ENCODE results near the gene CSKMT. TPM values are rescaled to one million over a fixed set of nuclear protein-coding genes. Genes with fewer than 3 reads are reported as not detected.
"Not testable (repeated sequence)": the region's sequence is repeated elsewhere in the genome, so short reads cannot be mapped to it uniquely, and the experiment has no call there.

The CSKMT gene, protein sequence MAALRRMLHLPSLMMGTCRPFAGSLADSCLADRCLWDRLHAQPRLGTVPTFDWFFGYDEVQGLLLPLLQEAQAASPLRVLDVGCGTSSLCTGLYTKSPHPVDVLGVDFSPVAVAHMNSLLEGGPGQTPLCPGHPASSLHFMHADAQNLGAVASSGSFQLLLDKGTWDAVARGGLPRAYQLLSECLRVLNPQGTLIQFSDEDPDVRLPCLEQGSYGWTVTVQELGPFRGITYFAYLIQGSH
- total RNA-seq (2014; rRNA removed; shearing (Covaris generic)): 8.5 and 10.4 TPM in 2 replicates

GRCh38 chr11:62665075-62665598 lies at the start of gene CSKMT, which contains the start of gene C11orf98:
TSS of gene CSKMT (plus strand) at chr11:62665312. CDS start at chr11:62665880, 568 bp downstream.
TSS of gene C11orf98 (minus strand) at chr11:62665210. CDS start at chr11:62665169, 41 bp downstream.
- peaks cover 31% of the 10 kb centered on the region for H3K36me3 ChIP-seq
- DNase-seq: peak; percentile 94

DNA sequence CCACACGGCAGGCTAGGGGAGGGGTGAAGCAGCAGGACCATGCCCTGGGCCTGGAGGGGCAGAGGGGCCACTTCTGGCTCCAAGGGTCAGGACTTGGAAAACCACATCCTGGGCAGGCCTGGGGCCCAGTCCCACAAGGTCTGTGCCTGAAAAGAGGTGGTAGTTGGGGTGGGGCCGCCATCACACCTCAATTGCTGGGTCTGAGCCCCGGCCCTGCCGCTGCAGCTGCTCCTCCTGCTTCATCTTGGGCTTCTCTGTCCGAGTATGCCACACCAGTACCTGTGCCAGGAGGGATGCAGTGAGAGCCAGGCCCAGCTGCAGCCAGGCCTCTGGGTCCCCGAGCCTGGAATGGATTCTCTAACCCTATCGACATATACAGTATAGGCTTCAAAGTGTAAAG lies 49.6 kb upstream of the CSKMT start:
- no peaks in the 10 kb centered on the region for H3K4me1 ChIP-seq
- DNase-seq: no peak
- H3K9me3 ChIP-seq (replicated peaks): no peaks in the 10 kb centered on the region
- H3K27me3 ChIP-seq: no peaks in the 10 kb centered on the region
- H3K4me3 ChIP-seq: no peak overlapping the region
- no peak overlapping the region for H3K27ac ChIP-seq
- H3K36me3 ChIP-seq: no peaks in the 10 kb centered on the region

More at GRCh38 chr11:62665075-62665598, at the start of gene CSKMT, which contains the start of gene C11orf98:
- peak within 1 kb of the TSS; percentile 63 for H3K27ac ChIP-seq
- H3K27me3 ChIP-seq: no peaks in the 10 kb centered on the region
- peak within 1 kb of the TSS; percentile 79 for H3K4me3 ChIP-seq
- H3K4me1 ChIP-seq: peaks cover 4% of the 10 kb centered on the region; the same call in 1 of the 2 replicates
- H3K9me3 ChIP-seq (replicated peaks): no peaks in the 10 kb centered on the region

- not testable (repeated sequence) for DNase-seq; H3K4me1 ChIP-seq; H3K27ac ChIP-seq; H3K4me3 ChIP-seq; H3K9me3 ChIP-seq (replicated peaks); H3K36me3 ChIP-seq; H3K27me3 ChIP-seq
Observed at GRCh38 chr11:62616957-62617356, 48.2 kb upstream of the CSKMT start.

- Histone ChIP-seq H3K27me3 (no peaks in the 10 kb centered on the region), H3K27ac (peak overlapping the region; percentile 51), H3K4me1 (peaks cover 5% of the 10 kb centered on the region), H3K4me3 (peak overlapping the region; percentile 69), H3K36me3 (peaks cover 8% of the 10 kb centered on the region), H3K9me3 (replicated peaks) (no peaks in the 10 kb centered on the region)
- no peak for DNase-seq
Observed at GRCh38 chr11:62621027-62621566, 44.0 kb upstream of the CSKMT start.

DNA sequence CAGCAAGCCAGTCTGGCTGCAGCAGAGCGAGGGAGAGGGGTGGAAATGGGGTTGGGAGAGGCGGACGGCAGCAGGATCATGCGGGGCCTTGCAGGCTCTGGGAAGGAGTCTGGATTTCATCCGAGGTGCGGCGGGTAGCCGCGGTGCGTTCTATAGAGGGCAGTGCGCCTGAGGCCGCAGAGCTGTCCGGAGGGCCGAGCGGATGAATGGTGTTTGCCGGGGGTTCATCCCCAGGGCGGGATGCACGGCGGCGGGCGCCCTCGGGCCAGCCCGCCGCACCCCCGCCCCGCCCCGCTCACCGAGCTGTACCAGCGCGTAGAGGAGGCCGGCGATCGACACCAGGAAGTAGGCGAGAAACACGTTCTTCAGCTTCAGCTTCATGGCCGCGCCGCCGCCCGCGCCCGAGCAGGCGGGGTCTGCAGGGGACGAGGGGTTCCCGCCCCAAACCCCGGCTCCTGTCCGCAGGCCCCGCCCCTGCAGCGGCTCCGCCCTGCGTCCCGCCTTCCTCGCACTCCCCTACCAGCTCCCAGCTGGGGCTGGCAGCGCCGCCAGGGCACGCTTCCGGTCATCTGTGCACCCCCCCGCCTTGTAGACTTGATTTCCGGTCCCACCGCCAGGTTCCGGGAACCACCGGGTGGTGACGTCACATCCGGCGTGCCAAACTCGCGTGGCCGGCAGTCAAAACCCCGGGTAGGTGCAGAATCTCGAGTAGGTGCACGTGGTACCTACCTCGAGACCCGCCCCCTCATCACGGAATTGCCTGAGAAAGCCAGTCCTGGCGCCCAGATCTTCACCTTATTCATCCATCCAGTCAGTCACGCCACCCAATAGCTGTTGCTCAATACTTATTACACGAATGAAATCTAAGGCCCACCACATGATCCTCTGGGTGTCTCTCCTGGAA lies 43.3 kb upstream of the CSKMT start, which contains the start of gene B3GAT3:
TSS of gene B3GAT3 (minus strand) at position 420 of the 904 bp plus-strand sequence. CDS start at position 381, 39 bp downstream.
- H3K36me3 ChIP-seq: peaks cover 16% of the 10 kb centered on the region
- peak within 1 kb of the TSS; percentile 69 for H3K4me3 ChIP-seq
- H3K4me1 ChIP-seq: peaks cover 5% of the 10 kb centered on the region
- H3K9me3 ChIP-seq (replicated peaks): no peaks in the 10 kb centered on the region
- peak; percentile 98 to 99 for DNase-seq
- H3K27ac ChIP-seq: peak within 1 kb of the TSS; percentile 51
- H3K27me3 ChIP-seq: no peaks in the 10 kb centered on the region

GRCh38 chr11:62622476-62623089 lies 42.5 kb upstream of the CSKMT start:
- Histone ChIP-seq H3K36me3 (peaks cover 23% of the 10 kb centered on the region), H3K9me3 (replicated peaks) (no peaks in the 10 kb centered on the region), H3K27ac (peak overlapping the region; percentile 51), H3K4me3 (peak overlapping the region; percentile 69), H3K4me1 (peaks cover 5% of the 10 kb centered on the region), H3K27me3 (no peaks in the 10 kb centered on the region)
- DNase-seq: no peak

DNA sequence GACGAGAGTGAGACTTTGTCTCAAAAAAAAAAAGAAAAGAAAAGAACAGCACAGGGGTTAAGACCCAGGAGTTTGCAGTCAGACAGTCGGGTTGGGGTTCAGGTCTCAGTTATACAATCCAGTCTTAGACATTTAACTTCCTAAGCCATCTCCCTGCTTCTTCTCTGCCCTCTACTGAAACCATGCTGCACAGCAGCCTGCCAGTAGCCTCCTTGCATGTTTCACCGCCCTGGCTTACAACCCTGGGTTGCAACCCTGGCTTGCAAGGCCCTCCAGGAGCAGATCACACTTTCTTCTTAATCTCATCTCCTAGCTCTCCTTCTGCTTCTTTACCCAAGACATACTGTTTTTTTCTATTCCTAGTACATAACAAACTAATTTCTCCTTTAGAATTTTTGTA lies 37.4 kb upstream of the CSKMT start:
- no peak for DNase-seq
- Histone ChIP-seq H3K4me1 (no peaks in the 10 kb centered on the region), H3K27ac (no peak overlapping the region), H3K36me3 (peaks cover 70% of the 10 kb centered on the region), H3K27me3 (no peaks in the 10 kb centered on the region), H3K9me3 (replicated peaks) (no peaks in the 10 kb centered on the region), H3K4me3 (no peak overlapping the region)

GRCh38 chr11:62632492-62632891 lies 32.6 kb upstream of the CSKMT start:
- H3K9me3 ChIP-seq (replicated peaks): no peaks in the 10 kb centered on the region
- no peaks in the 10 kb centered on the region for H3K27me3 ChIP-seq
- H3K4me3 ChIP-seq: no peak overlapping the region
- DNase-seq: no peak
- no peaks in the 10 kb centered on the region for H3K4me1 ChIP-seq
- H3K27ac ChIP-seq: no peak overlapping the region
- H3K36me3 ChIP-seq: peaks cover 86% of the 10 kb centered on the region

DNA sequence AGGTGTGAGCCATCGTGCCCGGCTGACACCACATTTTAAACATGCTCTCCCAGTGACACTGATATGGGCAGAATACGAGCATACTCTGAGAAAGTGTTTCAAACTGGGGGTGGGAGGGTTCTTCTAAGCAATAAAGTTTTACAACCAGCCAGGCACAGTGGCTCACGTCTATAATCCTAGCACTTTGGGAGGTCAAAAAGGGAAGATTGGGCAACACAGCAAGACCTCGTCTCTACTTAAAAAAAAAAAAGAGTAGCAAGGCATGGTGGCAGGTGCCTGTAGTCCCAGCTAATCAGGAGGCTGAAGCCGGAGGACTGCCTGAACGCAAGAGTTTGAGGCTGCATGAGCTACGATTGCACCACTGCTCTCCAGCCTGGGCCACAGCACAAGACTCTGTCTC lies 20.9 kb upstream of the CSKMT start:
- no peak for DNase-seq
- no peaks in the 10 kb centered on the region for H3K9me3 ChIP-seq (replicated peaks)
- no peak overlapping the region for H3K27ac ChIP-seq
- no peaks in the 10 kb centered on the region for H3K27me3 ChIP-seq
- no peak overlapping the region for H3K4me3 ChIP-seq
- H3K4me1 ChIP-seq: no peaks in the 10 kb centered on the region; the same call in 1 of the 2 replicates
- H3K36me3 ChIP-seq: peaks cover 17% of the 10 kb centered on the region

- no peaks in the 10 kb centered on the region for H3K9me3 ChIP-seq (replicated peaks)
- peaks cover 12% of the 10 kb centered on the region for H3K36me3 ChIP-seq
Observed at GRCh38 chr11:62645671-62645945, 19.5 kb upstream of the CSKMT start.

DNA sequence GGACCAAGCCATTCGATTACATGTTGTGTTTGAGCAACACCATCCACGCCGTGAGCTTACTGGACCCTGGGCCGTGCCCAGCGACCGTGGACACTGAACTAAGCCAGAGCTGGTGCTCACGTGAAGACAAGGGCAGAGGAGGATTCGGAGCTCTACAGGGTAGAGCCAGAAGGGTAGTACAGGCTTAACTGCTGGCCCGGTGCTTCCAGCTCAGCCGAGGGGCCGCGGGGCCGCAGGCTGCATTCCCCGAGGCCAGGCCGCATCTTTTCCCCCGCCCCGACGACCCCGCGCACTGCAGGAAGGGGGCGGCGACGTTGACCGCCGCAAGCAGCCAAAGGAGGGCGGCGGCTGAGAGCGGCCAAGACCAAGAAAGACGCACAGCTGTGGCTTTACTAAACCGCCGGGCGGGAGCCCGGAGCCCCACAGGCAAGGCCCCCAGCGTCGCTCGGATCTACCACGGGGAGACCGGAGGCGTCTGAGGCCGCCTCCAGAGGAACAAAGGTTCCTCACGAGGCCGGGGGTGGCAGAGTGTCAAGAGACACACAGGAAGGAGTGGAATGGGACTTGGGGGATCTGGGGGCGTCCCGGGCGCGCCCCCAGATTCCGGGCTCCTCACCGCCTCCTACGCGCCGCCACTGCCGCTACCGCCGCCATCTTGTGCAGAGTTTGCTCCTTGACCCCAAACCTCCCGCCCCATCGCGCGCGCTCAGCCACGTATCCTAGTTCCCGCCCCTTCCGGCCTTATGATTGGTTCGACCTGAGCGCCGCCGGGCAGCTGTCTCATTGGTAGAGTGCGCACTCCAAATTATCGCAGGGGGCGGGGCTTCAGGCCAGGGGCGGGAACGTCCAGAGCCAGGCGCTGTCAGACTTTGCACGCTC lies 18.9 kb upstream of the CSKMT start, which contains the start of gene GANAB:
TSS of gene GANAB (minus strand) at position 668 of the 879 bp plus-strand sequence. CDS start at position 654, 14 bp downstream.
- H3K4me3 ChIP-seq: peak within 1 kb of the TSS; percentile 90
- H3K27me3 ChIP-seq: no peaks in the 10 kb centered on the region
- H3K9me3 ChIP-seq (replicated peaks): no peaks in the 10 kb centered on the region
- no peaks in the 10 kb centered on the region; the same call in 1 of the 2 replicates for H3K4me1 ChIP-seq
- H3K36me3 ChIP-seq: peaks cover 12% of the 10 kb centered on the region
- peak; percentile 99 for DNase-seq
- H3K27ac ChIP-seq: peak within 1 kb of the TSS; percentile 94

More at GRCh38 chr11:62645671-62645945, 19.5 kb upstream of the CSKMT start:
- no peaks in the 10 kb centered on the region for H3K27me3 ChIP-seq
- peak overlapping the region; percentile 94 for H3K27ac ChIP-seq
- peak overlapping the region; percentile 90 for H3K4me3 ChIP-seq
- DNase-seq: no peak
- no peaks in the 10 kb centered on the region; the same call in 1 of the 2 replicates for H3K4me1 ChIP-seq

GRCh38 chr11:62646825-62647608 lies 18.1 kb upstream of the CSKMT start:
- Histone ChIP-seq H3K4me3 (no peak overlapping the region), H3K27ac (no peak overlapping the region), H3K27me3 (no peaks in the 10 kb centered on the region), H3K36me3 (peaks cover 12% of the 10 kb centered on the region), H3K9me3 (replicated peaks) (no peaks in the 10 kb centered on the region), H3K4me1 (no peaks in the 10 kb centered on the region; the same call in 1 of the 2 replicates)
- no peak for DNase-seq

GRCh38 chr11:62647609-62648005 lies 17.5 kb upstream of the CSKMT start:
- Histone ChIP-seq H3K36me3 (peaks cover 10% of the 10 kb centered on the region), H3K27ac (no peak overlapping the region), H3K9me3 (replicated peaks) (no peaks in the 10 kb centered on the region), H3K27me3 (no peaks in the 10 kb centered on the region), H3K4me3 (no peak overlapping the region), H3K4me1 (no peaks in the 10 kb centered on the region; the same call in 1 of the 2 replicates)
- no peak for DNase-seq
